ENCODE results near the gene CFAP100.

CFAP100 gene

DNA sequence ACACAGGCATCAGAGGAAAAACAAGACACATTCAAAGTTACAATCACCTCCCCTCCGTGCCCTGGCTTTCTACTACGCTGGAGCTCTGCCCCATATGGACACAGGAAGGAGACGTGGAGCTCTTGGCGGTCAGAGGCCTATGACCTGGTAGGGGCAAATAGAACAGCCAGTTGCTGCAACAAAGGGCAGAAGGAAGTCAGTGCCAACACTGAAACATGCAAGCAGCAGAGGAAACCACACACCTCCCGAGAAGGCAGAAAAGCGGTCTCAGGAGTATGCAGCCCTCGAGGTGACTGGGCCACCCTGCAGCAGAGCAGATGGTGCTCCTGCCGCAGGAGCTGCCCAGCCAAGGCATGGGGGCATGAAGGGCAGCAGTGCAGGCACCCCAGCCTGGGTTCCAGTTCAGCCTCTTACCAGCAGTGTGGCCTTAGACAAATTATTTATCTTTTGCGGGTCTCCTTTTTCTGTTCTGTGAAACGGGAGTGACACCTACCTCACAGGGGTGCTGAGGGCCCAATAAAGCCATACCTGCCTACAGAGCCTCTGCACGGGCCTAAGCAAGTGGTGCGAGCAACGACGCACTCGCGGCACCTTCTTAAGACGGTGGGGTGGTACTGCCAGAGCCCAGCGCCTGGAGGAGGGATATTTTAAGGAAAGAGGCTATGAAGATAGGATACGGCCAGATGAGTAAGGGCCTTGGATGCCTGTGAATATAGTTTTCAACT lies 72.3 kb downstream of the CFAP100 start:
- H3K4me3 ChIP-seq (ENCODE audit: low read depth, low read length), result no peak overlapping the region
- DNase-seq (ENCODE audit: low read depth), result no peak
- TF ChIP-seq, protein P1, sequence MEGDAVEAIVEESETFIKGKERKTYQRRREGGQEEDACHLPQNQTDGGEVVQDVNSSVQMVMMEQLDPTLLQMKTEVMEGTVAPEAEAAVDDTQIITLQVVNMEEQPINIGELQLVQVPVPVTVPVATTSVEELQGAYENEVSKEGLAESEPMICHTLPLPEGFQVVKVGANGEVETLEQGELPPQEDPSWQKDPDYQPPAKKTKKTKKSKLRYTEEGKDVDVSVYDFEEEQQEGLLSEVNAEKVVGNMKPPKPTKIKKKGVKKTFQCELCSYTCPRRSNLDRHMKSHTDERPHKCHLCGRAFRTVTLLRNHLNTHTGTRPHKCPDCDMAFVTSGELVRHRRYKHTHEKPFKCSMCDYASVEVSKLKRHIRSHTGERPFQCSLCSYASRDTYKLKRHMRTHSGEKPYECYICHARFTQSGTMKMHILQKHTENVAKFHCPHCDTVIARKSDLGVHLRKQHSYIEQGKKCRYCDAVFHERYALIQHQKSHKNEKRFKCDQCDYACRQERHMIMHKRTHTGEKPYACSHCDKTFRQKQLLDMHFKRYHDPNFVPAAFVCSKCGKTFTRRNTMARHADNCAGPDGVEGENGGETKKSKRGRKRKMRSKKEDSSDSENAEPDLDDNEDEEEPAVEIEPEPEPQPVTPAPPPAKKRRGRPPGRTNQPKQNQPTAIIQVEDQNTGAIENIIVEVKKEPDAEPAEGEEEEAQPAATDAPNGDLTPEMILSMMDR (IDR thresholded peaks at IDR 0.05; ENCODE audit: low read depth, low read length, missing control alignments), result no peak

DNA sequence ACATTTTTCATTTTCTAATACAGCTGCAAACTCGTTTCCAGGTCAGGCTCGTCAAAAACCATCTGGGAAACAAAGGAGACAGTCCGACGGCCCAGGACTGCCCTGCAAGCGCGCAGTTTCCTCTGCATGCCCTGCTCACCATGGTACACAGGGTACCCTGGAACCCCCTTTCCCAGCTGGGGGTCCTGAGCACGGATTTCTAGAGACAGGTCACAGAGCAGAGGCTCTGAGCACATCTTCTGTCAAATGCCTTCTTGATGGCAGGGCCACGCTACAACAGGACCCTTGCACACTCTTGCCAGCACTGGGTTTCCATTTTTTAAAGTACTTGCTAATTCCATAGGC lies 72.9 kb downstream of the CFAP100 start:
- TF ChIP-seq, protein P1 (IDR thresholded peaks at IDR 0.05; ENCODE audit: low read depth, low read length, missing control alignments), result no peak

DNA sequence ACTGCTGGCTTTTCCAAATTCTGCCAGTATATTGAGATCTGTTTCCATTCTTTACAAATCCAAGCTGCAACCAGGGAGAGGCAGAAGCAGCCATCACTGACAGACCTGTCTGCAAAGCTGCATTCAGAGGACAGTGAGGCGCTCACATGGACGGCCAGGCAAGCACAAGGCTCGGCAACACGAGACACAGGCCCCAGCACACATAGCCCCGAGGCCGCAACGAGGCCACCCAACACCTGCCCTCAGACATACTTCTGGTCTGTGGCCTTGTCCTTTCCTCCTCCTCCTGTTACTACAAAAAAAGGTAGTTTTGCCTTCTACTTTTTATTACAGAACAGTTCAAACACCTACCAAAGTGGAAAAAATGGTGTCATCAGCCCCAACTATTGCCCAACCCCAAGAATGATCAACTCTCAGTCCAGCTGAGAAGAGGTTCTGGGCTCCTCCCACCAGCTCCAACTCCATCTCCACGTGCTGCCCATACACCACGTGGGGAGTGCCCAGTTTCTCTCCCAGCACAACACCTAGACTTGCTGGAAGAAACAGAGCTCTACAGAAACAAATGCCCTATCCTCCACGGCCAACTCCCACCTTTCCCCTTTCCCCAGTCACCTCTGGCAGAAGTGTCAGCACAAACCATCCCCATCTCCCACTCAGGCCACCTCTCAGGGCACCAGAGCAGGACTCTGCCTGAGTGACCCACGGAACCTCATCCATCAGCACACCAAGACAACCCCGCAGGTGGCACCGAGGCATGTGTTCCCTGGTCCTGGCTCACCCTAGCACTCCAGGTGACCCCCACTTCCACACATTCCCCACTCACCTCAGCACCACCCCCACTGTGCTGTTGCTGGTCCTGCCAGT lies 73.6 kb downstream of the CFAP100 start:
- no peak for DNase-seq (ENCODE audit: low read depth)
- no peak overlapping the region for H3K4me3 ChIP-seq (ENCODE audit: low read depth, low read length)

More for the DNA sequence above, 72.9 kb downstream of the CFAP100 start:
- no peak overlapping the region for H3K4me3 ChIP-seq (ENCODE audit: low read depth, low read length)
- no peak for DNase-seq (ENCODE audit: low read depth)

DNA sequence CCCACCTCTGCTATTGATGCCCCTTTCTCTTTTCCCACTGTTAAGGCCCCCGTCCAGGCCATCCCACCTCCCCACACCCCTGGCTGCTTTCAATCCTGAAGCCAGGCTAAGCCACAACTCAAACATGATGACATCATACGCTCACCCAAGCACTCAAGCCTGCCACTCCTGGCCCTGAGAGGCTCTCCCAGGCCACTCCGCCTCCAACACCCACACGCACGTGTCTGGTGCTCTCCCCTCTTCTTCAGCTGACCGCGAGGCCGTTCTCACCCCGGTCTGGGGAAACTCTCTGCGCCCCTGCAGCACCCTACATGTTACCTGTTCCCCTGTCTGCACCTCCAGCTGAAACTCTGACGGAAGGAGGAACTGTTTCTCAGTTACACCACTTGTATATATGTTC lies 74.8 kb downstream of the CFAP100 start:
- no peak overlapping the region for H3K4me3 ChIP-seq (ENCODE audit: low read depth, low read length)
- TF ChIP-seq, protein P1 (IDR thresholded peaks at IDR 0.05; ENCODE audit: low read depth, low read length, missing control alignments), result no peak
- DNase-seq (ENCODE audit: low read depth), result no peak

More for the DNA sequence above, 73.6 kb downstream of the CFAP100 start:
- TF ChIP-seq, protein P1 (IDR thresholded peaks at IDR 0.05; ENCODE audit: low read depth, low read length, missing control alignments), result no peak

DNA sequence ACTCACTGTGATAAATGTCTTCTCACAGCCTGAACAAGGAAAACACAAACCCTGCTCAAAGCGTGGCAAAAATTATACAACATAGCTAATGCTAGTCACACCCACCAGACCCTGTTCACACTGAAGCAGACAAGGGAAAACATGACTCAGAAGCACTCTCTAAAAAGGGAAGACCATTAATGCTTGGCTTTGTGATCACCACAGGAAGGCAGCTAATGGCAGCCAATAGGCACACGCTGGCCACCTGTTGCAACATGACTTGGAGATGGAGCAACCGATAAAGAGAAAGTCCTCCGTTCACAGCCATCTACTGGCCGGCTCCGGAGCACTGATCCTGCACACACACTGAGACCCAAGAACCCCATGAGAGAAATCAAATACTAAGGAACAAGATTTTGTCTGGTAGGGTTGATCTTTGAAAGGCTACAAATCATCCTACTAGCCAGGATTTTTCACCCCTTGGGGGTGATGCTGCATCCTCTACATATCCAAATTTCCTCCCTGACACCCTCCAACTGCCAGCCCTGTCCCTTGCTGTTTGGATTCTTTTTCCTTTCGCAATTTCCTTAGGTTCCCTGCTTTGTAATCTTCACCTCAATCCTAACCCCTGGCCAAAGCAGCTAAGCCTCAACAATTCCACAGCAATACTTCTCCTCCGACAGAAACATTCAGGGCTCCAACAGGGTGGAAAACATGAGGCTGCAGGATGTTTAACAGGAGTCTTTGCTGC lies 77.7 kb downstream of the CFAP100 start:
- TF ChIP-seq, protein P1 (IDR thresholded peaks at IDR 0.05; ENCODE audit: low read depth, low read length, missing control alignments), result no peak
- DNase-seq (ENCODE audit: low read depth), result no peak
- H3K4me3 ChIP-seq (ENCODE audit: low read depth, low read length), result no peak overlapping the region

DNA sequence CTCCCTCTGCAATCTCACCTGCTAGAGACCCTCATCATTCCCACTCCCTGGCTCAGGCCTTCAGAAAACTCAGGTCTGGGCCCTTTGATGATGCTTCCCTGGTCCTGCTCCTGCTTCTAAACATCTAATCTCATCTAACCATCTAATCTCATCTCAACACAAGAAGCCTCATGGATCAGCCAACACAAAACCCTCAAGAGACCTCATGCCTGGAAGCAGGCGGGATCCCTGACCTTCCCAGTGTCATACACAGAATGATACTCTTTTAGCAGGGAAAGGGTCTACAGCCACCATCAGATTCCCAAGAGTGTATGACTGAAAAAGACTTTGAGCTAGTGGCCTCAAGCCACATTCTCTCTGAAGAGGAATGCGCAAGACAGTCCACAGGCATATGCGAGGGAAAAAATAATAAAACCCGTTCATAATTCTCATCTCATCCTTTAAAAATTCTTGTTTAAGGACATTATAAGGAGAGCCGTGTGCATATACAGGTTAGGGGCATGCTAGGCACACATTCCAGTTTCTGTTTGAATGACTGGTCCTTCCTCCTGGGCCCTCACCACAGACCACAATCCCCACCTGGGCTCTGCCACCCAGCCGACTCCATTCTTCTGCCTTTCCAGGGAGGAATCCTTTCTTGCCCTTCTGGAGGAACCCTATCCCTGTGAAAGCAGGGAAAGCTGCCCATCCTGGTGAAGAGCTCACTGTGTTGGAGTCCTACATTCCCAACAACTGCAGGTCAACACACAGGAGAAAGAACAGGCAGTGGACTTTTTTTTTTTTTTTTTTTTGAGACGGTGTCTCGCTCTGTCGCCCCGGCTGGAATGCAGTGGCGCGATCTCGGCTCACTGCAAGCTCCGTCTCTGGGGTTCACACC lies 78.8 kb downstream of the CFAP100 start:
- TF ChIP-seq, protein P1 (IDR thresholded peaks at IDR 0.05; ENCODE audit: low read depth, low read length, missing control alignments), result no peak
- no peak for DNase-seq (ENCODE audit: low read depth)
- peak overlapping the region; percentile 95 for H3K4me3 ChIP-seq (ENCODE audit: low read depth, low read length)

Data from GM12864 (cell line).